SK-N-SH treated with all-trans-retinoic acid at 6 μM for 48 hours (cell line): Measurements from ENCODE around the gene LRRC28.

ENCODE experiments used
- ATAC-seq: fragments of 200-7000 bp; cut with Tn5 transposase; 3 replicates; pipeline ENCODE4 v1.9.1; 2020; ENCODE audit warnings: mild to moderate bottlenecking, moderate library complexity
- ARNTL ChIP-seq: fragments of 450-650 bp; formaldehyde crosslinking; IDR thresholded peaks from 2 replicates; pipeline ENCODE4 v1.5.0; 2020; ENCODE audit warnings: low read depth, mild to moderate bottlenecking, moderate library complexity, borderline replicate concordance
- BACH2 ChIP-seq: fragments of 250-450 bp; sonication (Bioruptor Pico); IDR thresholded peaks from 2 replicates; pipeline ENCODE4 v1.9.0; 2021; ENCODE audit warnings: mild to moderate bottlenecking, borderline replicate concordance
- CSDC2 ChIP-seq: fragments of 250-450 bp; sonication (Bioruptor Pico); IDR thresholded peaks from 2 replicates; pipeline ENCODE4 v1.5.0; 2020; ENCODE audit warnings: mild to moderate bottlenecking, moderate library complexity
- CSRNP3 ChIP-seq: fragments of 250-450 bp; sonication (Bioruptor Pico); IDR thresholded peaks from 2 replicates; pipeline ENCODE4 v1.5.1; 2021; ENCODE audit warnings: mild to moderate bottlenecking, moderate library complexity
- ESRRG ChIP-seq: fragments of 250-450 bp; sonication (Bioruptor Pico); IDR thresholded peaks from 2 replicates; pipeline ENCODE4 v1.6.1; 2021; ENCODE audit warnings: mild to moderate bottlenecking
- GLIS3 ChIP-seq: fragments of 250-450 bp; sonication (Bioruptor Pico); IDR thresholded peaks from 2 replicates; pipeline ENCODE4 v1.5.0; 2020; ENCODE audit warnings: mild to moderate bottlenecking, moderate library complexity
- ISL1 ChIP-seq: fragments of 250-450 bp; sonication (Bioruptor Pico); IDR thresholded peaks from 2 replicates; pipeline ENCODE4 v2.1.2; 2022; ENCODE audit warnings: mild to moderate bottlenecking, moderate library complexity
- OSR1 ChIP-seq: fragments of 250-450 bp; sonication (Bioruptor Pico); IDR thresholded peaks from 2 replicates; pipeline ENCODE4 v1.8.0; 2022; ENCODE audit warnings: moderate library complexity, mild to moderate bottlenecking, inconsistent platforms
- POU6F1 ChIP-seq: fragments of 250-450 bp; sonication (Bioruptor Pico); IDR thresholded peaks from 2 replicates; pipeline ENCODE4 v1.8.0; 2021; ENCODE audit warnings: low read depth, mild to moderate bottlenecking, moderate library complexity, borderline replicate concordance
- RARB ChIP-seq: fragments of 250-450 bp; sonication (Bioruptor Pico); IDR thresholded peaks from 2 replicates; pipeline ENCODE4 v1.8.0; 2021; ENCODE audit warnings: mild to moderate bottlenecking, moderate library complexity
- SNAI2 ChIP-seq: fragments of 250-450 bp; sonication (Bioruptor Pico); IDR thresholded peaks from 2 replicates; pipeline ENCODE4 v1.5.0; 2020; ENCODE audit warnings: mild to moderate bottlenecking, moderate library complexity
- TOX ChIP-seq: fragments of 250-450 bp; sonication (Bioruptor Pico); IDR thresholded peaks from 2 replicates; pipeline ENCODE4 v1.8.0; 2021; ENCODE audit warnings: mild to moderate bottlenecking, moderate library complexity, borderline replicate concordance
- ZC3H10 ChIP-seq: fragments of 250-450 bp; sonication (Bioruptor Pico); IDR thresholded peaks from 2 replicates; pipeline ENCODE4 v1.5.1; 2021; ENCODE audit warnings: mild to moderate bottlenecking, moderate library complexity
- ZFP3 ChIP-seq: fragments of 250-450 bp; sonication (Bioruptor Pico); IDR thresholded peaks from 2 replicates; pipeline ENCODE4 v1.5.0; 2020; ENCODE audit warnings: mild to moderate bottlenecking, moderate library complexity
- ZFP30 ChIP-seq: fragments of 450-650 bp; formaldehyde crosslinking; IDR thresholded peaks from 2 replicates; pipeline ENCODE4 v1.5.0; 2022; ENCODE audit warnings: mild to moderate bottlenecking, moderate library complexity
- ZNF565 ChIP-seq: fragments of 450-650 bp; formaldehyde crosslinking; conservative IDR thresholded peaks from 2 replicates; pipeline ENCODE4 v1.5.0; 2020; ENCODE audit warnings: low read depth, mild to moderate bottlenecking, moderate library complexity
- ZNF70 ChIP-seq: fragments of 450-650 bp; formaldehyde crosslinking; IDR thresholded peaks from 2 replicates; pipeline ENCODE4 v1.5.0; 2020; ENCODE audit warnings: mild to moderate bottlenecking, moderate library complexity
- ZNF8 ChIP-seq: fragments of 450-650 bp; formaldehyde crosslinking; IDR thresholded peaks from 2 replicates; pipeline ENCODE4 v1.5.0; 2020; ENCODE audit warnings: mild to moderate bottlenecking, moderate library complexity
- TF ChIP-seq, protein P1 (sequence below): fragments of 250-450 bp; sonication (Bioruptor Pico); IDR thresholded peaks from 2 replicates; pipeline ENCODE4 v1.5.0; 2020; ENCODE audit warnings: mild to moderate bottlenecking, moderate library complexity
- TF ChIP-seq, protein P2 (sequence below): fragments of 250-450 bp; sonication (Bioruptor Pico); IDR thresholded peaks from 2 replicates; pipeline ENCODE4 v1.8.0; 2020; ENCODE audit warnings: mild to moderate bottlenecking, moderate library complexity, borderline replicate concordance
- TF ChIP-seq, protein P3 (sequence below): fragments of 250-450 bp; sonication (Bioruptor Pico); IDR thresholded peaks from 2 replicates; pipeline ENCODE4 v1.5.1; 2020; ENCODE audit warnings: low read depth, mild to moderate bottlenecking, moderate library complexity

LRRC28 gene

DNA sequence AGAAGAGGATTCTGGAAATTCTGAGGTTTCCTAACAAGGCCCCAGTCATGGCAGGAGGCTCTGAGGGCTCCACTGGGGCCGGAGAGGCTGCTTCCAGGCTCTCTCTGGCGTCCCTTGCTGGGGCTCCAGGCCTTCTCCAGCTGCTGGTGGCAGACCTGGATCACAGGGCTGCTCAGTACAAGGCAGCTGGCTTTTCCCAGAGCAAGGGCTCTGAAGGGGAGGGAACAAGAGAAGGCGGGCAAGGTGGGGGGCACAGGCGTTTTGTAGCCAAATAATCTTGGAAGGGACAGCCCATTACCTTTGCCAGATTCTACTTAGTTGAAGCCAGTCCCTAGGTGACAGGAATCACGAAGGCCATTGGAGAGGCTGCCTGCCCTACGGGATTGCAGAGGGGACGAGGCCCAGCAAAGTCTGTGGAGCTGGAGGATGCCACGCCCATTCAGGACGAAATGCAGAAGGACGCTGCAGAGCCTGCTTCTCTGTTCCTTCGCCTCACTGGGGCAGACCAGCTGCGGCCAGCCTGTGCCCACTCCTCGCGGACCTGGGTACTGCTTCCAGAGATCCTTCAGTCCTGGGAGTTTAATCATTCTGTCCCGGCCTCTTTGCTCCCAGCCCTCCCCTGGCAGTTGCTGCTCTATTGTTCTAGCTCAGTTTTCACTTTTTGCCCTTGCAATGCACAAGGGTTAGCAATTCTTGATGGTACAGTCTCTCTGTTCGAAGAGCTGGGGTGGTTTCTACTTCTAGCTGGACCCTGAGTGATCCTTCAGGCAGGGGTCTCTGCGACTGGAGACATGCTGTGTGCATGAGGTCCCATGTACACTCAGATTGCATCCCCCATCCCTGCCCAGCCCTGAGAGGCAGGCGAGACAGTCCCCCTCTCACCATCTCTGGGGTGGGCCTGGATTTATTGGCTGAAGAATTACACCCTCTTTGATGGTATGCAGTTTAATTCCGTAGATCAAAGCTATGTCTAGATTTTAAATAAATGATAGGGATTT is 165.2 kb downstream of the LRRC28 start:
- TF ChIP-seq ZFP3 (CRISPR knock-in tag): no peak
- TF ChIP-seq, all 23 proteins: peak for 0
- no peak; the same call in 2 of the 3 replicates for ATAC-seq

GRCh38 chr15:99421172-99421656 is 169.9 kb downstream of the LRRC28 start:
- no peak for ATAC-seq
- no peak for TF ChIP-seq ZFP3 (CRISPR knock-in tag)
- no peak for TF ChIP-seq ZC3H10 (CRISPR knock-in tag)
- no peak for TF ChIP-seq ZNF70 (CRISPR knock-in tag)
- no peak for TF ChIP-seq POU6F1 (CRISPR knock-in tag)
- TF ChIP-seq, protein P1, sequence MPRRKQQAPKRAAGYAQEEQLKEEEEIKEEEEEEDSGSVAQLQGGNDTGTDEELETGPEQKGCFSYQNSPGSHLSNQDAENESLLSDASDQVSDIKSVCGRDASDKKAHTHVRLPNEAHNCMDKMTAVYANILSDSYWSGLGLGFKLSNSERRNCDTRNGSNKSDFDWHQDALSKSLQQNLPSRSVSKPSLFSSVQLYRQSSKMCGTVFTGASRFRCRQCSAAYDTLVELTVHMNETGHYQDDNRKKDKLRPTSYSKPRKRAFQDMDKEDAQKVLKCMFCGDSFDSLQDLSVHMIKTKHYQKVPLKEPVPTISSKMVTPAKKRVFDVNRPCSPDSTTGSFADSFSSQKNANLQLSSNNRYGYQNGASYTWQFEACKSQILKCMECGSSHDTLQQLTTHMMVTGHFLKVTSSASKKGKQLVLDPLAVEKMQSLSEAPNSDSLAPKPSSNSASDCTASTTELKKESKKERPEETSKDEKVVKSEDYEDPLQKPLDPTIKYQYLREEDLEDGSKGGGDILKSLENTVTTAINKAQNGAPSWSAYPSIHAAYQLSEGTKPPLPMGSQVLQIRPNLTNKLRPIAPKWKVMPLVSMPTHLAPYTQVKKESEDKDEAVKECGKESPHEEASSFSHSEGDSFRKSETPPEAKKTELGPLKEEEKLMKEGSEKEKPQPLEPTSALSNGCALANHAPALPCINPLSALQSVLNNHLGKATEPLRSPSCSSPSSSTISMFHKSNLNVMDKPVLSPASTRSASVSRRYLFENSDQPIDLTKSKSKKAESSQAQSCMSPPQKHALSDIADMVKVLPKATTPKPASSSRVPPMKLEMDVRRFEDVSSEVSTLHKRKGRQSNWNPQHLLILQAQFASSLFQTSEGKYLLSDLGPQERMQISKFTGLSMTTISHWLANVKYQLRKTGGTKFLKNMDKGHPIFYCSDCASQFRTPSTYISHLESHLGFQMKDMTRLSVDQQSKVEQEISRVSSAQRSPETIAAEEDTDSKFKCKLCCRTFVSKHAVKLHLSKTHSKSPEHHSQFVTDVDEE (CRISPR knock-in tag): no peak
- TF ChIP-seq GLIS3 (CRISPR knock-in tag): no peak
- TF ChIP-seq, all 23 proteins: peak for 0

DNA sequence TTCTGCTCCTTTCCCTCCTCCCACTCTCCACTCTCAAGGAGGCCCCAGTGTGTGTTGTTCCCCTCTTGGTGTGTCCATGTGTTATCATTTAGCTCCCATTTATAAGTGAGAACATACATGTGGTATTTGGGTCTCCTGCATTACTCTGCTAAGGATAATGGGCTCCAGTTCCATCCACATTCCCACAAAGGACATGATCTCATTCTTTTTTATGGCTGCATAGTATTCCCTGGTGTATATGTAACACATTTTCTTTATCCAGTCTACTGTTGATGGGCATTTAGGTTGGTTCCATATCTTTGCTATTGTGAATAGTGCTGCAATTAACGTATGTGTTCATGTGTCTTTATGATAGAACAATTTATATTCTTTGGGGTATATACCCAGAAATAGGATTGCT is 170.5 kb downstream of the LRRC28 start:
- TF ChIP-seq GLIS3 (CRISPR knock-in tag): no peak
- no peak for TF ChIP-seq CSRNP3 (CRISPR knock-in tag)
- no peak for TF ChIP-seq ZNF70 (CRISPR knock-in tag)
- TF ChIP-seq ISL1 (CRISPR knock-in tag): no peak
- no peak for TF ChIP-seq ZFP30
- TF ChIP-seq, protein P2, sequence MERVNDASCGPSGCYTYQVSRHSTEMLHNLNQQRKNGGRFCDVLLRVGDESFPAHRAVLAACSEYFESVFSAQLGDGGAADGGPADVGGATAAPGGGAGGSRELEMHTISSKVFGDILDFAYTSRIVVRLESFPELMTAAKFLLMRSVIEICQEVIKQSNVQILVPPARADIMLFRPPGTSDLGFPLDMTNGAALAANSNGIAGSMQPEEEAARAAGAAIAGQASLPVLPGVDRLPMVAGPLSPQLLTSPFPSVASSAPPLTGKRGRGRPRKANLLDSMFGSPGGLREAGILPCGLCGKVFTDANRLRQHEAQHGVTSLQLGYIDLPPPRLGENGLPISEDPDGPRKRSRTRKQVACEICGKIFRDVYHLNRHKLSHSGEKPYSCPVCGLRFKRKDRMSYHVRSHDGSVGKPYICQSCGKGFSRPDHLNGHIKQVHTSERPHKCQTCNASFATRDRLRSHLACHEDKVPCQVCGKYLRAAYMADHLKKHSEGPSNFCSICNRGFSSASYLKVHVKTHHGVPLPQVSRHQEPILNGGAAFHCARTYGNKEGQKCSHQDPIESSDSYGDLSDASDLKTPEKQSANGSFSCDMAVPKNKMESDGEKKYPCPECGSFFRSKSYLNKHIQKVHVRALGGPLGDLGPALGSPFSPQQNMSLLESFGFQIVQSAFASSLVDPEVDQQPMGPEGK: no peak
- TF ChIP-seq, protein P3, sequence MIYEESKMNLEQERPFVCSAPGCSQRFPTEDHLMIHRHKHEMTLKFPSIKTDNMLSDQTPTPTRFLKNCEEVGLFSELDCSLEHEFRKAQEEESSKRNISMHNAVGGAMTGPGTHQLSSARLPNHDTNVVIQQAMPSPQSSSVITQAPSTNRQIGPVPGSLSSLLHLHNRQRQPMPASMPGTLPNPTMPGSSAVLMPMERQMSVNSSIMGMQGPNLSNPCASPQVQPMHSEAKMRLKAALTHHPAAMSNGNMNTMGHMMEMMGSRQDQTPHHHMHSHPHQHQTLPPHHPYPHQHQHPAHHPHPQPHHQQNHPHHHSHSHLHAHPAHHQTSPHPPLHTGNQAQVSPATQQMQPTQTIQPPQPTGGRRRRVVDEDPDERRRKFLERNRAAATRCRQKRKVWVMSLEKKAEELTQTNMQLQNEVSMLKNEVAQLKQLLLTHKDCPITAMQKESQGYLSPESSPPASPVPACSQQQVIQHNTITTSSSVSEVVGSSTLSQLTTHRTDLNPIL: no peak
- TF ChIP-seq ZNF8 (CRISPR knock-in tag): no peak
- TF ChIP-seq TOX (CRISPR knock-in tag): no peak
- no peak for TF ChIP-seq ESRRG (CRISPR knock-in tag)
- no peak for TF ChIP-seq SNAI2
- ATAC-seq: no peak

- no peak for ATAC-seq
- TF ChIP-seq, protein P3: no peak
- TF ChIP-seq ZFP3 (CRISPR knock-in tag): no peak
- no peak for TF ChIP-seq CSDC2 (CRISPR knock-in tag)
- no peak for TF ChIP-seq ZNF70 (CRISPR knock-in tag)
- TF ChIP-seq ISL1 (CRISPR knock-in tag): no peak
- TF ChIP-seq OSR1 (CRISPR knock-in tag): no peak
- TF ChIP-seq ARNTL (CRISPR knock-in tag): no peak
- TF ChIP-seq ZNF565: no peak
- TF ChIP-seq, protein P2: no peak
- TF ChIP-seq GLIS3 (CRISPR knock-in tag): no peak
- TF ChIP-seq BACH2: no peak
- TF ChIP-seq RARB (CRISPR knock-in tag): no peak
Measured at GRCh38 chr15:99423186-99424130, 172.2 kb downstream of the LRRC28 start.
